NCI-H345 treated with DMSO at 0.1 percent for 48 hours (cell line): Measurements from ENCODE around the gene ARFGEF3.
A peak's percentile ranks its signal among the peaks of the same experiment; 100 is the strongest.

Experiments
- DNase-seq: peaks from one replicate; lab custom pipeline; 2025; ENCODE audit not compliant: unreplicated experiment; lab: John Stamatoyannopoulos, UW

Gene ARFGEF3

DNA sequence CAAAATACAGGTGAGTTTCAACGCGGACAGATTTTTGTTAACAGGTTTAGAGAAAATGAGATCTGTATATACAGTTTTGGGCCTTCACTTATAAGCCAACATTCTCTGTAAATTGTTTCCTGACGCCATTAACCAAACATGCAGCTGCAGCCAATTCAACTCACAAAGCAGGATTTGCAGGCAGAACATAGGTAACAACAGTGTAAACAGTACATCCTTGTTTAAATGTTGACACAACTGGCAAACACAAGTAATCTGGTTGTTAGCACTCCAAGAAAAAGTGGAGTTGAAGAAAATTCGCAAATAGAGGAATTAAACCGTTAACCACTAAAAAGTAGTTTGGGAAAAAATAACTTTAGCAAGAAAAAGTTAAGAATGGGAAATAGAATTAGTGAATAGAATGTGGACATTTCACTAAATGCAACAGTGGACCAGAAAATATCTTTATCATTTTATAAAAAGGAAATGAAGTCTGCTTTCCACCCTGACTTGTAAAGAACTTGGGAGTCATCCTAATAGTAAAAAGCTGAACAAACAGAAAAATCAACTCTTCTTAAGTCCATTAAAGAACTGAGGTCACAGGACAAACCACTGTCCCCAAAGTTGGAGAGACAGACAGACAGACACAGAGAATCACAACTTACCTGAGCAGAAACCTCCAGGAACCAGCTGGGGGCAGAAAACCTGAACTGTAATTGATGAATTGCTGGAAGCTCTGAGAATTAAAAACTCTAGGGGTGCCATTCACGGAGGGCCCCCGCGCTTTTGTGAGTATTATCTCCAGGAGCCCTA is 226.0 kb downstream of the ARFGEF3 start:
- peak; percentile 54 for DNase-seq

GRCh38 chr6:138389551-138389950 is 227.8 kb downstream of the ARFGEF3 start:
- DNase-seq, result no peak
